ENCODE measurements around the gene AEBP2.

Gene AEBP2

GRCh38 chr12:19553175-19553574 is 113.9 kb downstream of the AEBP2 start:
- no peak for DNase-seq (ENCODE audit: low read depth in 2 of 2)

GRCh38 chr12:19561411-19561961 is 122.2 kb downstream of the AEBP2 start:
- DNase-seq (ENCODE audit: low read depth in 2 of 2): no peak
